NK-92 (cell line): ENCODE measurements around the gene TCF25.
"Not testable (repeated sequence)": the region's sequence is repeated elsewhere in the genome, so short reads cannot be mapped to it uniquely, and the experiment has no call there.

ENCODE experiments used
- DNase-seq: peaks from one replicate; lab custom pipeline; 2025; ENCODE audit not compliant: unreplicated experiment; lab: John Stamatoyannopoulos, UW

TCF25 gene

GRCh38 chr16:89918453-89919347 lies 45.3 kb downstream of the TCF25 start, which contains the start of gene MC1R:
TSS of gene MC1R (plus strand) at chr16:89918862. CDS start at chr16:89919259, 397 bp downstream.
- no peak for DNase-seq

GRCh38 chr16:89919535-89920406 lies 46.4 kb downstream of the TCF25 start:
- no peak for DNase-seq

- DNase-seq: no peak
Measured at GRCh38 chr16:89920723-89921122, 47.3 kb downstream of the TCF25 start.

- DNase-seq: no peak
Measured at GRCh38 chr16:89921131-89921701, 47.8 kb downstream of the TCF25 start.

GRCh38 chr16:89921702-89922476 lies 48.5 kb downstream of the TCF25 start:
- DNase-seq: no peak

GRCh38 chr16:89922477-89922883 lies 49.1 kb downstream of the TCF25 start:
- no peak for DNase-seq

- no peak for DNase-seq
Measured at GRCh38 chr16:89922884-89923639, 49.7 kb downstream of the TCF25 start, which contains the start of gene TUBB3. TSS of gene TUBB3 (plus strand) at chr16:89923342. CDS start at chr16:89923402, 60 bp downstream.

GRCh38 chr16:89923640-89924296 lies 50.4 kb downstream of the TCF25 start:
- no peak for DNase-seq

- DNase-seq: no peak
Measured at GRCh38 chr16:89924297-89924924, 51.0 kb downstream of the TCF25 start.

GRCh38 chr16:89924925-89925307 lies 51.5 kb downstream of the TCF25 start:
- DNase-seq: no peak

GRCh38 chr16:89925596-89926079 lies 52.2 kb downstream of the TCF25 start:
- no peak for DNase-seq

GRCh38 chr16:89931305-89931896 lies 58.0 kb downstream of the TCF25 start:
- no peak for DNase-seq

GRCh38 chr16:89931964-89932363 lies 58.6 kb downstream of the TCF25 start:
- DNase-seq: no peak

GRCh38 chr16:89934019-89934418 lies 60.6 kb downstream of the TCF25 start:
- DNase-seq: not testable (repeated sequence)

GRCh38 chr16:89934611-89935553 lies 61.5 kb downstream of the TCF25 start:
- DNase-seq: no peak

- not testable (repeated sequence) for DNase-seq
Measured at GRCh38 chr16:89935620-89936019, 62.2 kb downstream of the TCF25 start.

- no peak for DNase-seq
Measured at GRCh38 chr16:89936034-89936433, 62.6 kb downstream of the TCF25 start.
